HG03521 (cell line): ENCODE data around the gene TGFBR3.
A peak's percentile ranks its signal among the peaks of the same experiment; 100 is the strongest.
"Not testable (repeated sequence)": the region's sequence is repeated elsewhere in the genome, so short reads cannot be mapped to it uniquely, and the experiment has no call there.

Experiments used
- ATAC-seq: cut with Tn5 transposase; IDR thresholded peaks from one replicate; pipeline ENCODE4 v1.9.1; 2021; ENCODE audit warnings: mild to moderate bottlenecking, moderate library complexity; ENCODE audit not compliant: unreplicated experiment

Gene TGFBR3

DNA sequence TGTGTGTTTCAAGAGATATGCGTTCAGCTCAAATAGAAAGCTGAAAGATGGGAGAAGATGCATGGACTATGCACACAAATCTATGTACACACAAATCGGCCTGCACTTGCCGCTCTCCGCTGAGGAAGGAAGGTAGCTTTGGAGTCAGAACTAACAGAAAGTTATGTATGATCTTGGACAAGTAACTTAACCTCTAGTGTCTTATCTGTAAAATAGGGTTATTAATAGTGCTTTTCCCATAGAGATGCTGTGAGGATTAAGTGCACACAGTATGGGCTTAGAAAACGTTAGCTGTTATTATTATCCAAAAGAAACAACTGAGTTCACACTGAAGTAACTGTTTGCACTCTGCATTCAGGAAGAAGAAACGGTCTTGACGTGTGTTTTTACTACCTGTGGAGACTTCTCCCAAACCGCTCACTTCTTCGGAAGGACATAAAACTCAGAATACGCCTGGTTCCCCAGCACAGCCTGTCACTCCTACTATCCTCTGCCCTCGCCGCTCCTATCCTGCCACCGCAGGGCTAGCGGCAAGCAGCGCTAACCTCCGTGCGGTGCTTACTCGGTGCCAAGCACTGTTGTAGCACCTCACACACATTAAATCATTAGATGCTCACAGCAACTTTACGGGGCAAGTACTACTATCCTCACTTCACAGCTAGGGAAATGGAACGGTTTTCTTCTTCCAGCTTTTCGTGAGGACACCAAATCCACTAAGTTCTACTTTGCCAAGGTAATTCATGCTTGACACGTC, 1.3 kb downstream of the TGFBR3 start:
- ATAC-seq: no peak

DNA sequence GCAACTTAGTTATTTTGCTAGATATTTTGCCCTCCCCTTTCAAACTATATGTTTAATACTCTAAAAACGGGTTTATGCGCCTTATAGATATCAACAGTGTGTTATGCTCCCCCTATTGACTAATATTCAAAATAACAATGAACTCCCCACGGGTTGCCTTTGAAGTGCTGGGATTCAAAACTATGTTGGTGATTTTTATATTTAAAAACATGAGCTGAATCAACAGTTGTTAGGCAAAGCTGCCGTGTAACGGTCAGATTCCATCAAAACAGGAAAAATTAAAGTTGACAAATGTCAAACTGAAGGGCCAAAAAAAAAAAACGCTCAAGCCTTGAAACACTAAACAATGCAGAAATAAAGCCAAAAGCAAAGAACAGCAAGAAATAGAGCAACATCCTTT, 2.5 kb downstream of the TGFBR3 start:
- no peak for ATAC-seq

DNA sequence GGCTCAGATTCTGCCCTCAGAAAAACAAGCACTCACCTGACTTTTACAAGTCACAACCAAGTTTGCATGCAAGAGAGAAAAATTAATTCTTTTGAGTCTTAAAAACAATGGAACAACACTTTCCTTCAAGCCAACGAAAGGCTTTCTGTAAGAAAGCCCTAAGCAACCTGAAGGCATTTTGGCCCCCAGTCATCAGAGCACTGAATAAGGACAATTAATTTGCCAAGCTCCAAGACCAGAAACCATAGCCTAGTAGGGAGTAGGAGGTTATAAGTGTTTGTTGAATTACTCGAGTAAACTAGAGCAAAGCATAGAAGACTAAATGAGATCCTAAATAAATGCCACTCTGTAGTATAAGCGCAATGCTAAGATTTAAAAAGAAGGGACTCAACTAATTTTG, 4.7 kb downstream of the TGFBR3 start:
- ATAC-seq: no peak

DNA sequence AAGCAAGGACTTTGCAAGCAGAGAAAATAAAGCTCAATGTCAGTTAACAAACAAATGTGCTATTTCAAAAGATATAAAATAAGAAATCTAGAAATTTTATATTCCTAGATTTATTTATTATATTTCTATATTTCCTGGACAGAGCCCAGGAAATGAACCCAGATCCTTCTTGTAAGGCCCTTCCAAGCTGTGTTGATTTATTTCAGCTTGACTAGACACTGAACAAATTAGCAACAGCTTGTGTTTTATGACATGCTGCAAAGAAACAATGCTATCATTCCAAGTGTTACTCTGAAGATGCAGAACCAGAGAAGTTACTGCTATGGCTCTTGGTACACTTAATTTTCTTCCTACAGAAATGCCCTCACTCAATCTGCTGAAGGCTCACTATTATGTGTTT, 6.2 kb downstream of the TGFBR3 start:
- ATAC-seq: no peak

DNA sequence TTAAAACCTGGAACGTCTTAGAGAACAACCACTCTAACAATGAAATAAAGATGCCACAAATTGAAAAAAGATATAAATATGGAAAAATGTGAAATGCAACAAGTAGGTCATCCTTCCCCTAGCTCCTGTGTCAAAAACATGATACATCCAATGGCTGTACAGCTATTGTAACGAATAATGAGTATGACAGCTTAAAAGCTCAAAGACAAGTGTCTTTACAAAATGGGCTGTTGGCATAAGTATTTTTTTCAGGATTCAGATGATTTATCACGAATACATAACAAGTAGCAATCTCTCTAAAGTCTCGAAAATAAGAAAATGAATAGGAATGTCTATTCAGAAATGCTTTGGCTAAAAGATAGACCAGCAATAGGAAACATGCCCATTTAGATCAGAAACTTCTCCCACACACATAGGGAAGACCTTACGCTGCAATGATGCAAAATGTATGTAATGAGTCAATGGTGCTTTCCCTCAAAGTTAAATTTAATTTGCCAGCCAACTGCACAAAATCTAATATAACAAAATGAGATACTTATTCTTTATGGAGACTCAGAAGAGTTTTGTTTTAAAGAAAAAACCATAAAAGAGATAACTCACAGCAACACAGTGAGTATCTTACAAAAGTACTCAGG, 8.3 kb downstream of the TGFBR3 start:
- ATAC-seq: no peak

DNA sequence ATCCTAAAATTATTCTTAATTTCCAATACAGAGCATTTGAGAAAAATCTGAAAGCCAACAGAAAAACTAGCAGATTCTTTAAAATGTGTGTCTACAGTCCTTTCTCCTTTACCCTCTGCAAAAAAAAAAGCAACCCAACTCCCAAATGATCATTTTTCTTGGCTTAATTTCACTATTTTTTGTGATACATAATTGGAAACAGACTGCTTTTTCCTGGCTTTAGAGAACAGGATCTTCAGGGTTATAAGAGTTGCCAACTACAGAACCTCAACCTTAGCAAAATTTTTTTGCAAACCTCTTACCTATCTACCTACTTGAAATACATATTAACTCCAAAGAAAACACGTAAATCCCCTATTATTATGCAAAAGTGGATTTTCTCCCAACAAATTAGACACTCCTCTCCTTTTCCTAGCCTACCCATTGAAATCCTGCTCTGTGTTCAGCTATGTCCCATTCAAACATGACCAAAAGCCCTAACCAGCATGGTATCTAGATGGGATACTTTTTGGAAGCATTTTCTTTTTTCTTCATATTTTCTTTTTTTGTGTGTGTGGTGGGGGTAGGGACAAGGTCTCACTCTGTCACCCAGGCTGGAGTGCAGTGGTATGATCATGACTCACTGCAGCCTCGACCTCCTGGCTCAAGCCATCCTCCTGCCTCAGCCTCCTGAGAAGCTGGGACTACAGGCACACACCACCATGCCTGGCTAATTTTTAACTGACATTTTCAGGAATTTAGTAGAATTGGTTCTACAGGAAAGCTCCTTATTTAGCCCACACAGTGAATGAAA, 9.0 kb downstream of the TGFBR3 start:
- ATAC-seq: no peak

DNA sequence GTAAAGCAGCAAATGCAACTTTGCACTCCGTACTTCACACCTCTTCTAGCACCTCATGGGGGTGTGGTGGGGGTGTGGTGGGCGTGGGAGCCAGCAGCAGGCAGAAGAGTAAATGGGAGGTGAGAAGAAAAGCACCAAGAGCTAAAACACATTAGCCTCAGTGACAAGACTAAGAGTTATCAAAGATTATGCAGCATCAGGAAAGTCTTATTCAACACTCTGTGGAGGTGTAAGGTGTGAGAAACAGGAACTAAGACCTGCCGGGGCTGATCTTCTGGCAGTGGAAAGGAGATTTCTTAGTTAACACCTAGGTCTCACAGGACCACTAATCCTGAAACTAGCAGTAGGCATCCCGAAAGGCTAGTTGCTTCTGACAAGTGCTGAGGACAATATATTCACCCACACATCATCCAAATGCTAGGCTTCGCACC, 9.9 kb downstream of the TGFBR3 start:
- peak; percentile 87 for ATAC-seq

DNA sequence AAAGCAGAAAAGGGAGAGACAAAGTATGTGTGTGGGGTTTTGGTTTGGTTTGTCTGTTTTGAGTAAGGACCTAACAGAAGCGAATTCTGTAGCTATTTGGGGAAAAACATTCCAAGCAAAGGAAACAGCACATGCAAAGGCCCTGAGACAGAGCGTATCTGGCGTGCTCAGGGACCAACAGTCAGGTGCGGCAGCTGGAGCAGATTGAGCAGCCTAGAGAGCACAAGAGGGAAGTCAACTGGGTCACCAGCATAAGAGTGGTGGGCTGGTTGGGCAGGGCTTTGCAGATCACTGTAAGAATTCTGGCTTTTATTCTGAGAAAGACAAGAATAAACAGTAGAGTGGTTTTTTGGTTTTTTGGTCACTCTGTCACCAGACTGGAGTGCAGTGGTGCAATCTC, 11.8 kb downstream of the TGFBR3 start:
- ATAC-seq: no peak

DNA sequence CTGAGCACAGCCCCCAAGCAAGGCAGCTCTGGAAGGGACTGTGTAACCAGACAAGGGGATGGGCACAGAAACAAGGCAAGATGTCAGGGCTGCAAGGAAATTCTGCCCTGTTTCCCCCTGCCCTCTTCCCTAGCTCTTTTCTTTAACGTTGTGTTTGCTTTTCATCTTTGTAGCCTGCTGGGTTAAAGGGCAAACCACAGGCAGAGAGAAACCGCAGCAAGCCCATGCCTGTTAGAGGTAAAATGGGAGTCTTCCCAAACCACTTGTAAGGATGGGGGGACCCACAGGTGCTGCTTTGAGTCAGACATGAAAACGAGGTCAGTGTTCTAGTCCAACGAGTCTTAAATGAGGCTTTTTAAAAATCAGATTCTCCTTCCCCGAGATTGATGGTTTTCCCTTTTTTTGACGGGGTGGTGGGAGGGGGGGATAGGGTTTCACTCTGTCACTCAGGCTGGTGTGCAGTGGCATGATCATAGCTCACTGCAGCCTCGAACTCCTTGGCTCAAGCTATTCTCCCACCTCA, 13.3 kb downstream of the TGFBR3 start:
- ATAC-seq: no peak

DNA sequence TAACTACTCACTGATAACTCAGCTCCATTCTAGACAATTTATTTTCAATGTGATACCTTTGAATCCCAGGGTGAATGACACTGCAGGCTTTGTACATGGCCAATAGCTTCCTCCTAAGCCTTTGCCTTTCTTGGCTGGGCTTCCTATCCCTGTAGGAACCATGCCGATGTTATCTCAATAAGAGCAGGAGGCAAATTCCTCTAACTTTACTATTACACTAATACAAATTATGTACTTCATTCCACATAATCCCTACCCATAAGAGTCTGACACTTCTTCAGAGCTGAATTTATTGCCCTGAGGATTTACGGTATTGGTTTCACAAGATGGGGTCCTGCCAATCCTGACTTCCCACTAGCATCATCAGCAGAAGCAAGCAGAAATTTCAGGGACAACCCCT, 14.0 kb downstream of the TGFBR3 start:
- ATAC-seq: no peak

DNA sequence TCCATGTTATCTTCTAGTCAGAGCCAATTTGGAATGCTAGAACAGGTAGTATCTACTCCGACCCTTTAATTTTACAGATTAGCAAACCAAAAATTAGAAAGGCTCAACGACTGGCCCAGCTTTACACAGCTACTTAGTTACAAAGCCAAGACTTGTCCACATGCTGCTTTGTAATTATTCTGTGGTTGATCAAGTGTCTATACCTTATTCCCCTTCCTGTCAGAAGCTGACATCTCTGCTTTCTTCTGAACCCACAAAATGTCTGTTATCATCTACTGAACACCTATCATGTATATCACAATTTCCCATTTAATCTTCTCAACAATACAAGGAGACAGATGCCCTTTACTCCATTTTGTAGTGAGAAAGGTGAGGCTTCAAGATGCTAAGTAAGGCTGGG, 15.6 kb downstream of the TGFBR3 start:
- no peak for ATAC-seq

DNA sequence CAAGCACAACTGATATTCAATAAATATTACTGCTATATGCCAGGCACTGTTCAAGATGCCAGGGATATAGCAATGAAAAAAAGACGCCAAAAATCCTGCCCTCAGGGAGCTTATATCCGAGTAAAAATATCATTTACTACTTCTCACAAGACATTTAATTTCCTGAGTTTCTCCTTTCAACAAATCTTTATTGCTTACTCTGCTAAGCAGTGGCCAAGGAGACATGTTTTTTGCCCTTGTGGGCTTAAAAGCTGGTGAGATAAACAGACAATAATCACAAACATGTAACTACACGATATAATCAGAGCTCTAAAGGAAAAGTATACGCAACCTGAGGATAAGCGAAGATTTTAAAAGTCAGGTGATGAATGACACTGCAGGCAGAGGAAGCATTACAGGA, 19.5 kb downstream of the TGFBR3 start:
- ATAC-seq: no peak

DNA sequence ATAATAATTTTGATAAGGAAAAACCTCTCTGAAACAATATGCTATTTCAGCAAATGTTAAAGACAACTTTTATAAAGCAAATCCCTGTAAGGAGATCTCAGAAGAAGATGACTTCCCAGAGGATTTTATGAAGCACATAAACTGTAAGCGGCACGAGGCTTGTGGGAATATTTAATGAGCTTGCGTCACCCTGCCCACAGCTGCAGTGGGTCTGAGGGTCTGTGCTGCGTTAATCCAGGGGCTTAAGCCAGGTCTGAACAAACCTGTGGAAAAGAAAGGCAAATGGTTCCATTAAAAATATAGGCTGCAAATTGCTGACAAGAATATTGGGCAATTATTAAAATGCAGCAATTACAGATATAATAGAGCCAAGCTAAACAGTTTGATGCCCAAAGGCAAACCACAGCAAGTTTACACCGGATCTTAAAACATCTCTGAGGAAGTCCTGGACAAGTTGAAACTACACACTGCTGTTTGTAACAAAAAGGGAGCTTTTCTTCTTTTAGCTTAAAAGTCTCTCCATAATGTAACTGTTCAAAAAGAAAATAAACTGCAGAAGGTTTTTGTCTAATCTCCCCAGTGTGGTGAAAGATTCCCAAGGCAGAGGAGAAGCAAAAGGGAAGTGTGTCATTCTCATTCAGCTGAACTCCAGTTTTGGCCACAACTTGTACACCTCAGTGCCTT, 21.8 kb downstream of the TGFBR3 start:
- ATAC-seq: no peak

DNA sequence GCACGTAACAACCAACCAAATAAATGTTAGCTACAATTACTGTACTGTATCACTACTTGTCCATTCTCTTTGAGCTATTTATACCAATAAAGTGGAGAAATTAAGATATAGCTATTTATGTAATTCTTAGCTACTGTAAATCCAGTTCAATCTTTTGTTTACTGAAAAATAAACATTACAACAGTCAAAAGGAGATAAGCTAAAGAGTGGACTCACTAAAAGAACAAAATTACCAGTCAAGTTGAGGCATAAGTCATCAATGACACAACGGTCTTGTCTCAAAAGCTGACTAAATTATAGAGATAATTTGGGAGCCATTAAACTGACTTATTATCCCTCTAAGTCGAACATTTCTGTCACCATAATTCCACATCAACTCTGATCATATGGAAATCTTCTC, 22.5 kb downstream of the TGFBR3 start:
- ATAC-seq: no peak

DNA sequence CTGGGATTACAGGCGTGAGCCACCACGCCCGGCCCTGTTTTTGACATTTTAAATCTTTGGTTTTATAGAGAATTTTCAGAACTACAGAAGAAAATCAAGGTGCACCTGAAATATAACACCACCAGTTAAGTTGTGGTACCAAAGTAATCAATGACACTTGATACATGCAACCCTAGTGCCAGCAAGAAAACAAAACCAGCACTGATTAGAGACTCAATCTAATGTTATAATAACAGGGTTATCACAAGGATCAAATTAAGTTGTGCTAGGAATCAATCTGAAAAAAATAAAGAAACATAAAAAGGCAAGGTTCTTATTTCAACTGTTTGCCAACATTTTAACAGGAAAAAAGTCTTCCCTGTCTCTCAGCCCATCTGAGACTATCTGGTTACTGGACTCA, 23.8 kb downstream of the TGFBR3 start:
- no peak for ATAC-seq

DNA sequence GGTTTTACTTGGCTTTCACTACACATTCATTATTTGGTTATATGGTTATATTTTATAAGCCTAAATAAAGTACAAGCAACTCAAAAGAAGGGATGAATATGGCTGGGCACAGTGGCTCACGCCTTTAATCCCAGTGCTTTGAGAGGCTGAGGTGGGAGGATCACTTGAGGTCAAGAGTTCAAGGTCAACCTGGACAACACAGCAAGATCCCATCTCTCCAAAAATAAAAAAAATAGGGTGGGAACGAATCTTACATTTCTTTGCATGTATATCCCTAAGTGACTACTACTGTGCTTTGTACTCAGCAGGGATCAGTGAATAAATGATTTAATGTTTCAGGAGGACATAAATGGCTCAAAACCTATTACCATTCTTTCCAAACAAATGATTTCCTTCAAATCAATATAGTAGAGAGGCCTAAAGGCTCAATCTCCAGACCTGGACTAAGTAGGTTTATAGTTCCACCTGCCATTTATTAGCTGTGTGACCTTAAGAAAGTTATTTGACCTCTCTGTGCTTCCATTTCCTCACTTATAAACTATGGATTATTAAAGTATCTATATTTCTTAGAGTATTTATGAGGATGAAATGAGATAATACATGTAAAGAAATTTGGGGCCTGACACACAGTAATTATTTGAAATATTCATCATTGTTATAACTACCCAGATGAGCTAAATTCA, 28.3 kb downstream of the TGFBR3 start:
- ATAC-seq: no peak

DNA sequence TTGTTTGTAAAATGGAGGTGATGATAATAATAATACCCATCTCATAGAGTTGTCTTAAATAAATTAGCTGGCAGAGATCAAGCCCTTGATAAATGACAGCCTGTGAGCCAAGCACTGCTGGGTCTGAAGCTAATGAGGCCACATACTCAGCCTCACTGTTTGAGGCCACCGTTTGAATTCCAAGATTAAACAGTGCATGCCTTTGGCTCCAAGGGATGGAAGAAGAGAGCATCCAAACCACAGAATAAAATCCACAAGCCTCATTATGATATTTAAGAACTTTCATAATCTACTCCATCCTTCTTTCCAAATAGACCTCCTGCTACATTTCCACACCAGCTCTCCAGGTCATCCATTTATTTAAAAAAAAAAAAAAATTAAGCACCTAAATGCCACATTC, 29.0 kb downstream of the TGFBR3 start:
- no peak for ATAC-seq

DNA sequence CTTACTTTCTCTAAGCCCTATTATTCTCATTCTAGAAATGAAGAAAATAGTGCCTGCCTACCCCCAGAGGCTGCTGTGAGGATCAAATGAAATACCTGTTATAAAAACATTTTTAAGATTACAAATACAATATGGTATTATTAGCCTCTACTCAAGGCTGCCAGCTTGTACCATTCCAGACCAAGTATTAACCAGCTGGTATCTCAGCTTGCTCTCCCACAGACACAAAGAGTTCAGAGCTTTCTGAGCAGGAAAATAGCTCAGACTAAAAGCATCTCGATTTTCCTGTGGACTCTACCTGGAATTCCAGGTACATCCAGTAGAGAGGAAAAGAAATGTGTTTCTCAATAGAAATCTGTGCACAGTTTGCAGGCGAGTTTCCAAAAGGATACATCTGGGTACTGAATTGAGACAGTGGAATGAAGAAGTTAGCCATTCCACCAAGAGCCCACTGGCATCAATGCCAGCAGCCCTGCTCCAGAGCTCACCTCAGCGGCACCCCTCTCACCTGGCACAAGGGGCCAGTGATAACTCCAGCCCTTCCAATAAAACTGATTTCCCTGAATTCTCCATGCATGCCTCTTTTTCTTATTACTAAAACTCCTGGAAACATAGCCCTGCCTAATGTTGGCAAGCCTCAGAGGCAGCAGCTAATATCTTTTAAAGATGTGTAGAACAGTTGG, 31.0 kb downstream of the TGFBR3 start:
- no peak for ATAC-seq

DNA sequence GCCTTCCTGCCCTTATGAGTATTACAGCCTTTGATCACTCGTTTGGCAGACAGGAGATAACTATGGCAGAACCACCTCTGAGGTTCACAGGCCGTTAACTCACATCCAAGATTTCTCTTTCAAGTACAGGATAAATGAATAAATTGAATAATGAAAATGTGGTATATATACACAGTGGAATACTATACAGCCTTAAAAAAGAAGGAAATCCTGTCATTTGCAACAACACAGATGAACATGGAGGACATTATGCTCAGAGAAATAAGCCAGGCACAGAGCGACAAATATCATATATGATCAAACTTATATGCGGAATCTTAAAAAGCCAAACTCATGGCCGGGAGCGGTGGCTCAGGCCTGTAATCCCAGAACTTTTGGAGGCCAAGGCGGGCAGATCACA, 32.6 kb downstream of the TGFBR3 start:
- ATAC-seq: no peak

DNA sequence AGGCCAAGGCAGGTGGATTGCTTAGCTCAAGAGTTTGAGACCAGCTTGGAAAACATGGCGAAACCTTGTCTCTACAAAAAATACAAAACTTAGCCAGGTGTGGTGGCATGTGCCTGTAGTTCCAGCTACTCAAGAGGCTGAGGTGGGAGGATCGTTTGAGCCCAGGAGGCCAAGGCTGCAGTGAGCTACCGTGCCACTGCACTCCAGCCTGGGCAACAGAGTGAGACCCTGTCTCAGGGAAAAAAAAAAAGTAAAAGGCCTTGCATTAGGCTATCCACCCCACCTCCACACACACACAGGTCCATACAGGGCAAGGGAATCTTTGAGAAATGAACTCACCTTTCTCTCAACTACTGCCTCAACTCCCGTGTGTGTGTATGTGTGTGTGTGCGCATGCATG, 33.9 kb downstream of the TGFBR3 start:
- not testable (repeated sequence) for ATAC-seq
